SK-N-SH treated with all-trans-retinoic acid at 6 μM for 48 hours (cell line): ENCODE results near the gene AGAP3.

Source experiments
- ATAC-seq: fragments of 200-7000 bp; cut with Tn5 transposase; 3 replicates; pipeline ENCODE4 v1.9.1; 2020; ENCODE audit warnings: mild to moderate bottlenecking, moderate library complexity
- ARNTL ChIP-seq: fragments of 450-650 bp; formaldehyde crosslinking; IDR thresholded peaks from 2 replicates; pipeline ENCODE4 v1.5.0; 2020; ENCODE audit warnings: low read depth, mild to moderate bottlenecking, moderate library complexity, borderline replicate concordance
- BACH2 ChIP-seq: fragments of 250-450 bp; sonication (Bioruptor Pico); IDR thresholded peaks from 2 replicates; pipeline ENCODE4 v1.9.0; 2021; ENCODE audit warnings: mild to moderate bottlenecking, borderline replicate concordance
- ESRRG ChIP-seq: fragments of 250-450 bp; sonication (Bioruptor Pico); IDR thresholded peaks from 2 replicates; pipeline ENCODE4 v1.6.1; 2021; ENCODE audit warnings: mild to moderate bottlenecking
- GLIS3 ChIP-seq: fragments of 250-450 bp; sonication (Bioruptor Pico); IDR thresholded peaks from 2 replicates; pipeline ENCODE4 v1.5.0; 2020; ENCODE audit warnings: mild to moderate bottlenecking, moderate library complexity
- OSR1 ChIP-seq: fragments of 250-450 bp; sonication (Bioruptor Pico); IDR thresholded peaks from 2 replicates; pipeline ENCODE4 v1.8.0; 2022; ENCODE audit warnings: moderate library complexity, mild to moderate bottlenecking, inconsistent platforms
- PATZ1 ChIP-seq: fragments of 250-450 bp; sonication (Bioruptor Pico); IDR thresholded peaks from 2 replicates; pipeline ENCODE4 v1.8.0; 2020; ENCODE audit warnings: mild to moderate bottlenecking, moderate library complexity, borderline replicate concordance
- POU6F1 ChIP-seq: fragments of 250-450 bp; sonication (Bioruptor Pico); IDR thresholded peaks from 2 replicates; pipeline ENCODE4 v1.8.0; 2021; ENCODE audit warnings: low read depth, mild to moderate bottlenecking, moderate library complexity, borderline replicate concordance
- PPARA ChIP-seq: fragments of 250-450 bp; sonication (Bioruptor Pico); IDR thresholded peaks from 2 replicates; pipeline ENCODE4 v1.5.0; 2020; ENCODE audit warnings: mild to moderate bottlenecking, borderline replicate concordance
- RARB ChIP-seq: fragments of 250-450 bp; sonication (Bioruptor Pico); IDR thresholded peaks from 2 replicates; pipeline ENCODE4 v1.8.0; 2021; ENCODE audit warnings: mild to moderate bottlenecking, moderate library complexity
- SNAI2 ChIP-seq: fragments of 250-450 bp; sonication (Bioruptor Pico); IDR thresholded peaks from 2 replicates; pipeline ENCODE4 v1.5.0; 2020; ENCODE audit warnings: mild to moderate bottlenecking, moderate library complexity
- TCF4 ChIP-seq: fragments of 250-450 bp; sonication (Bioruptor Pico); IDR thresholded peaks from 2 replicates; pipeline ENCODE4 v1.8.0; 2021; ENCODE audit warnings: mild to moderate bottlenecking, moderate library complexity, borderline replicate concordance
- TSHZ2 ChIP-seq: fragments of 250-450 bp; sonication (Bioruptor Pico); IDR thresholded peaks from 2 replicates; pipeline ENCODE4 v1.5.0; 2020; ENCODE audit warnings: mild to moderate bottlenecking, moderate library complexity
- ZC3H10 ChIP-seq: fragments of 250-450 bp; sonication (Bioruptor Pico); IDR thresholded peaks from 2 replicates; pipeline ENCODE4 v1.5.1; 2021; ENCODE audit warnings: mild to moderate bottlenecking, moderate library complexity
- ZFP3 ChIP-seq: fragments of 250-450 bp; sonication (Bioruptor Pico); IDR thresholded peaks from 2 replicates; pipeline ENCODE4 v1.5.0; 2020; ENCODE audit warnings: mild to moderate bottlenecking, moderate library complexity
- ZFP30 ChIP-seq: fragments of 450-650 bp; formaldehyde crosslinking; IDR thresholded peaks from 2 replicates; pipeline ENCODE4 v1.5.0; 2022; ENCODE audit warnings: mild to moderate bottlenecking, moderate library complexity
- ZNF565 ChIP-seq: fragments of 450-650 bp; formaldehyde crosslinking; conservative IDR thresholded peaks from 2 replicates; pipeline ENCODE4 v1.5.0; 2020; ENCODE audit warnings: low read depth, mild to moderate bottlenecking, moderate library complexity
- ZNF70 ChIP-seq: fragments of 450-650 bp; formaldehyde crosslinking; IDR thresholded peaks from 2 replicates; pipeline ENCODE4 v1.5.0; 2020; ENCODE audit warnings: mild to moderate bottlenecking, moderate library complexity
- ZNF8 ChIP-seq: fragments of 450-650 bp; formaldehyde crosslinking; IDR thresholded peaks from 2 replicates; pipeline ENCODE4 v1.5.0; 2020; ENCODE audit warnings: mild to moderate bottlenecking, moderate library complexity

Gene AGAP3

GRCh38 chr7:151101621-151102396 is 15.5 kb downstream of the AGAP3 start:
- ATAC-seq, result no peak
- TF ChIP-seq SNAI2 (CRISPR knock-in tag) (no peak), TSHZ2 (CRISPR knock-in tag) (no peak), ZNF565 (CRISPR knock-in tag) (no peak), ZC3H10 (CRISPR knock-in tag) (no peak), RARB (CRISPR knock-in tag) (no peak), GLIS3 (CRISPR knock-in tag) (no peak), ESRRG (CRISPR knock-in tag) (no peak), ZNF8 (no peak), PPARA (CRISPR knock-in tag) (no peak), ZFP30 (CRISPR knock-in tag) (no peak), ARNTL (CRISPR knock-in tag) (no peak), PATZ1 (CRISPR knock-in tag) (no peak)

- no peak for ATAC-seq
- TF ChIP-seq SNAI2 (CRISPR knock-in tag) (no peak), ZNF565 (CRISPR knock-in tag) (no peak), PPARA (CRISPR knock-in tag) (no peak), OSR1 (CRISPR knock-in tag) (no peak), TCF4 (CRISPR knock-in tag) (no peak), ZFP3 (CRISPR knock-in tag) (no peak), TSHZ2 (CRISPR knock-in tag) (no peak), BACH2 (CRISPR knock-in tag) (no peak), PATZ1 (CRISPR knock-in tag) (no peak), POU6F1 (no peak), ARNTL (CRISPR knock-in tag) (no peak), RARB (CRISPR knock-in tag) (no peak), ESRRG (CRISPR knock-in tag) (no peak), ZNF70 (no peak), GLIS3 (CRISPR knock-in tag) (no peak)
- TF ChIP-seq, all 23 proteins: peak for 0
These were observed 16.7 kb downstream of the AGAP3 start for GRCh38 chr7:151102991-151103390.
